SK-N-SH (cell line): ENCODE measurements around the gene CNRIP1. TPM values are rescaled to one million over a fixed set of nuclear protein-coding genes. Genes with fewer than 3 reads are reported as not detected.

Source experiments
- CTCF ChIA-PET: fragments of 300-600, 350-600 bp; formaldehyde crosslinking; extraction: SDS; loops from one replicate; lab custom pipeline; 2021; lab: Yijun Ruan, JAX
- POLR2A ChIA-PET: fragments of 350-600 bp; sonication (Branson Sonifier 250); formaldehyde crosslinking; extraction: SDS; loops from one replicate; lab custom pipeline; 2020; ENCODE audit warnings: antibody characterized with exemption, inconsistent platforms; lab: Yijun Ruan, JAX
- DNase-seq: peaks from one replicate; pipeline ENCODE4 v3.0.0; 2012
- H2AFZ ChIP-seq: fragments of 200-600 bp; sonication (generic); 2 replicates; pipeline ENCODE4 v1.8.1; 2016; ENCODE audit warnings: antibody characterized with exemption, mild to moderate bottlenecking, low read depth
- H3F3A ChIP-seq: fragments of 200-600 bp; sonication (generic); replicated peaks from 2 replicates; pipeline ENCODE3; 2016; ENCODE audit warnings: antibody characterized with exemption, mild to moderate bottlenecking; ENCODE audit not compliant: insufficient read depth
- H3K27ac ChIP-seq, 2 experiments: fragments of 200-500 bp in 1 of 2; fragments of 200-600 bp in 1 of 2; sonication (Bioruptor generic) in 1 of 2; sonication (generic), shearing (Covaris generic) in 1 of 2; 2 replicates each; pipeline versions ENCODE4 v1.5.1 to v1.6.1; 2014 to 2016; ENCODE audit warnings: low read depth in 2 of 2, inconsistent platforms in 1 of 2, low read length in 1 of 2, mild to moderate bottlenecking in 1 of 2, mixed read lengths in 1 of 2
- H3K27me3 ChIP-seq: fragments of 200-600 bp; sonication (generic), shearing (Covaris generic); 2 replicates; pipeline ENCODE4 v1.6.1; 2016; ENCODE audit warnings: mixed run types; ENCODE audit not compliant: insufficient read depth
- H3K36me3 ChIP-seq, 2 experiments: fragments of 200-500 bp in 1 of 2; fragments of 200-600 bp in 1 of 2; sonication (Bioruptor generic) in 1 of 2; sonication (generic) in 1 of 2; replicated peaks in 1 of 2; 2 replicates each; pipeline versions ENCODE3 to v1.5.1; 2014 to 2016; ENCODE audit warnings: low read length in 1 of 2, mild to moderate bottlenecking in 1 of 2; ENCODE audit not compliant: insufficient read depth in 2 of 2, control insufficient read depth in 1 of 2
- H3K4me1 ChIP-seq, 2 experiments: fragments of 200-500 bp in 1 of 2; fragments of 200-600 bp in 1 of 2; sonication (Bioruptor generic) in 1 of 2; sonication (generic), shearing (Covaris generic) in 1 of 2; 2 replicates each; pipeline versions ENCODE4 v1.5.1 to v1.6.1; 2014 to 2016; ENCODE audit warnings: low read depth in 1 of 2, low read length in 1 of 2, mixed run types in 1 of 2; ENCODE audit not compliant: insufficient read depth in 2 of 2, control insufficient read depth in 1 of 2
- H3K4me2 ChIP-seq: fragments of 200-600 bp; sonication (generic), shearing (Covaris generic); 2 replicates; pipeline ENCODE4 v1.6.1; 2017; ENCODE audit warnings: mixed run types
- H3K4me3 ChIP-seq, 2 experiments: fragments of 200-500 bp in 1 of 2; fragments of 200-600 bp in 1 of 2; sonication (Bioruptor generic) in 1 of 2; sonication (generic), shearing (Covaris generic) in 1 of 2; 2 replicates each; pipeline versions ENCODE4 v1.5.1 to v1.8.1; 2014 to 2016; ENCODE audit warnings: low read depth in 2 of 2, inconsistent platforms in 1 of 2, low read length in 1 of 2, mild to moderate bottlenecking in 1 of 2, mixed read lengths in 1 of 2, moderate library complexity in 1 of 2
- H3K79me2 ChIP-seq: fragments of 200-600 bp; sonication (generic); 2 replicates; pipeline ENCODE4 v1.8.1; 2017; ENCODE audit warnings: mild to moderate bottlenecking; ENCODE audit not compliant: insufficient read depth
- H3K9ac ChIP-seq: fragments of 200-600 bp; sonication (generic); 2 replicates; pipeline ENCODE4 v1.6.1; 2017; ENCODE audit warnings: mixed run types
- H3K9me2 ChIP-seq: fragments of 200-600 bp; sonication (generic); 2 replicates; pipeline ENCODE4 v1.6.1; 2017; ENCODE audit warnings: mixed run types
- H3K9me3 ChIP-seq: fragments of 200-600 bp; sonication (generic); 2 replicates; pipeline ENCODE4 v1.6.1; 2017; ENCODE audit warnings: mixed run types, mild to moderate bottlenecking, moderate library complexity
- H4K20me1 ChIP-seq: fragments of 200-600 bp; sonication (generic); 2 replicates; pipeline ENCODE4 v1.6.1; 2017; ENCODE audit warnings: mild to moderate bottlenecking, mixed run types; ENCODE audit not compliant: insufficient read depth
- ELF1 ChIP-seq: IDR thresholded peaks from 2 replicates; pipeline ENCODE4 v1.4.0; 2012
- JUND ChIP-seq: IDR thresholded peaks from 2 replicates; pipeline ENCODE4 v1.4.0; 2012
- MEF2A ChIP-seq: IDR thresholded peaks from 2 replicates; pipeline ENCODE4 v1.4.0; 2012; ENCODE audit warnings: low read depth, borderline replicate concordance
- MXI1 ChIP-seq: IDR thresholded peaks from 2 replicates; pipeline ENCODE4 v1.6.1; 2012; ENCODE audit warnings: mild to moderate bottlenecking, low read depth, low read length, improper control_type of control experiment
- PBX3 ChIP-seq: IDR thresholded peaks from 2 replicates; pipeline ENCODE4; 2012
- REST ChIP-seq: IDR thresholded peaks from 2 replicates; pipeline ENCODE4 v1.6.1; 2012; ENCODE audit warnings: mild to moderate bottlenecking, low read depth, low read length, moderate library complexity
- USF1 ChIP-seq: IDR thresholded peaks from 2 replicates; pipeline ENCODE4 v1.4.0; 2012; ENCODE audit warnings: low read depth, borderline replicate concordance
- ZBTB33 ChIP-seq: IDR thresholded peaks from 2 replicates; pipeline ENCODE4 v1.4.0; 2012; ENCODE audit warnings: low read depth, borderline replicate concordance
- WGBS: methylation state at CpG from one replicate; pipeline ENCODE4 v1.1.6; 2017; ENCODE audit warnings: low lambda C conversion rate; 5-methylcytosine and 5-hydroxymethylcytosine counted together
- polyA plus RNA-seq, 3 experiments: library from polyadenylated mRNA; depleted of rRNA; stranded (reverse); fragments of >200 nt; gene quantifications; 2 replicates each; pipeline ENCODE4 v1.2.3, GENCODE V29; 2012

The CNRIP1 gene
- polyA plus RNA-seq, 1 of the 3 experiments (the other 2 are of a cell fraction): 55.5 TPM

- WGBS: 92% methylated on average over 1 of the region's 1 CpG
- Histone ChIP-seq H3K4me3 (no peak overlapping the region), H3K4me1 (peaks cover 0 to 5% of the 10 kb centered on the region in 2 experiments; a peak in 2 of 4 replicates), H3K36me3 (peaks cover 0 to 3% of the 10 kb centered on the region in 2 experiments), H3K79me2 (no peaks in the 10 kb centered on the region), H3K9me2 (no peaks in the 10 kb centered on the region), H2AFZ (no peak overlapping the region), H3K27me3 (no peaks in the 10 kb centered on the region), H3F3A (peaks cover 7% of the 10 kb centered on the region), H3K27ac (no peak overlapping the region), H3K9ac (no peak overlapping the region), H3K4me2 (no peak overlapping the region), H3K9me3 (no peaks in the 10 kb centered on the region), H4K20me1 (no peaks in the 10 kb centered on the region)
- no peak for TF ChIP-seq MXI1
- TF ChIP-seq MEF2A: no peak
- TF ChIP-seq USF1: no peak
- TF ChIP-seq ELF1: no peak
- no peak for TF ChIP-seq JUND
- TF ChIP-seq REST: no peak
- TF ChIP-seq PBX3: no peak
- TF ChIP-seq ZBTB33: no peak
- ChIA-PET CTCF (interaction anchor here (0.8 to 5.7 kb wide), 25 partner anchors 9 to 234 kb away, joined by 3 to 76 read pairs (median 5); partner anchors contain the start of genes PNO1 and PPP3R1), POLR2A (no interaction called here)
- DNase-seq: no peak
Measured at GRCh38 chr2:68283419-68283812, 36.3 kb downstream of the CNRIP1 start.
